IPS DF 6.9 (cell line): Measurements from ENCODE around the gene PEAR1.

ENCODE experiments used
- DNase-seq: peaks from one replicate; pipeline ENCODE4 v3.0.0-alpha.2; 2013; ENCODE audit warnings: low read depth, low spot score
- H3K27ac ChIP-seq: one replicate; pipeline ENCODE4 v1.5.1; 2013; ENCODE audit warnings: low read length, control low read depth
- H3K27me3 ChIP-seq: 2 replicates; pipeline ENCODE4 v1.6.1; 2013; ENCODE audit warnings: mild to moderate bottlenecking, low read length; ENCODE audit not compliant: control insufficient read depth, insufficient read depth
- H3K36me3 ChIP-seq: 2 replicates; pipeline ENCODE4 v1.6.1; 2013; ENCODE audit warnings: low read length; ENCODE audit not compliant: control insufficient read depth, insufficient read depth
- H3K4me1 ChIP-seq: 2 replicates; pipeline ENCODE4 v1.6.1; 2013; ENCODE audit warnings: low read length; ENCODE audit not compliant: control insufficient read depth, insufficient read depth
- H3K4me3 ChIP-seq: 2 replicates; pipeline ENCODE4 v1.5.1; 2013; ENCODE audit warnings: mild to moderate bottlenecking, low read length
- H3K9me3 ChIP-seq: 2 replicates; pipeline ENCODE4 v1.6.1; 2013; ENCODE audit warnings: low read length, inconsistent platforms; ENCODE audit not compliant: control insufficient read depth, insufficient read depth
- WGBS: extraction: QIAGEN DNeasy Blood & Tissue Kit; methylation state at CpG from one replicate; pipeline ENCODE4 v1.1.7; 2013; ENCODE audit warnings: mixed read lengths, missing lambda C conversion rate; ENCODE audit not compliant: insufficient read length, insufficient coverage; 5-methylcytosine and 5-hydroxymethylcytosine counted together

Gene PEAR1

GRCh38 chr1:156908541-156908940 is 15.0 kb downstream of the PEAR1 start:
- H3K9me3 ChIP-seq: no peaks in the 10 kb centered on the region
- peaks cover 3% of the 10 kb centered on the region for H3K4me1 ChIP-seq
- no peaks in the 10 kb centered on the region for H3K27me3 ChIP-seq
- no CpG with 5 or more reads among the region's 29 CpGs for WGBS
- DNase-seq: no peak
- no peak overlapping the region for H3K4me3 ChIP-seq
- no peaks in the 10 kb centered on the region for H3K36me3 ChIP-seq
- no peak overlapping the region for H3K27ac ChIP-seq

- Histone ChIP-seq H3K4me1 (peaks cover 5% of the 10 kb centered on the region), H3K9me3 (no peaks in the 10 kb centered on the region), H3K27me3 (no peaks in the 10 kb centered on the region), H3K4me3 (no peak overlapping the region), H3K36me3 (no peaks in the 10 kb centered on the region), H3K27ac (no peak overlapping the region)
- DNase-seq: no peak
- no CpG with 5 or more reads among the region's 10 CpGs for WGBS
Measured at GRCh38 chr1:156908955-156909354, 15.4 kb downstream of the PEAR1 start.

GRCh38 chr1:156909671-156910070 is 16.2 kb downstream of the PEAR1 start:
- Histone ChIP-seq H3K4me1 (peaks cover 5% of the 10 kb centered on the region), H3K27me3 (no peaks in the 10 kb centered on the region), H3K4me3 (no peak overlapping the region), H3K36me3 (no peaks in the 10 kb centered on the region), H3K27ac (no peak overlapping the region), H3K9me3 (no peaks in the 10 kb centered on the region)
- no CpG with 5 or more reads among the region's 5 CpGs for WGBS
- no peak for DNase-seq

- DNase-seq: no peak
- H3K9me3 ChIP-seq: no peaks in the 10 kb centered on the region
- peak overlapping the region; percentile 20; the same call in 1 of the 2 replicates for H3K4me3 ChIP-seq
- H3K27me3 ChIP-seq: no peaks in the 10 kb centered on the region
- H3K4me1 ChIP-seq: peaks cover 5% of the 10 kb centered on the region
- no CpG with 5 or more reads among the region's 18 CpGs for WGBS
- no peaks in the 10 kb centered on the region for H3K36me3 ChIP-seq
- no peak overlapping the region for H3K27ac ChIP-seq
Measured at GRCh38 chr1:156910309-156910782, 16.8 kb downstream of the PEAR1 start.

- H3K27me3 ChIP-seq: no peaks in the 10 kb centered on the region
- H3K9me3 ChIP-seq: no peaks in the 10 kb centered on the region
- no peak overlapping the region for H3K4me3 ChIP-seq
- H3K36me3 ChIP-seq: no peaks in the 10 kb centered on the region
- no peak overlapping the region for H3K27ac ChIP-seq
- no peak for DNase-seq
- no CpG with 5 or more reads among the region's 6 CpGs for WGBS
- peaks cover 5% of the 10 kb centered on the region for H3K4me1 ChIP-seq
Measured at GRCh38 chr1:156911577-156912298, 18.2 kb downstream of the PEAR1 start.

GRCh38 chr1:156912310-156912709 is 18.8 kb downstream of the PEAR1 start:
- H3K36me3 ChIP-seq: no peaks in the 10 kb centered on the region
- WGBS: no CpG with 5 or more reads among the region's 2 CpGs
- no peak overlapping the region for H3K27ac ChIP-seq
- no peak for DNase-seq
- H3K9me3 ChIP-seq: no peaks in the 10 kb centered on the region
- no peak overlapping the region for H3K4me3 ChIP-seq
- no peaks in the 10 kb centered on the region for H3K27me3 ChIP-seq
- H3K4me1 ChIP-seq: peaks cover 5% of the 10 kb centered on the region

GRCh38 chr1:156912861-156913808 is 19.6 kb downstream of the PEAR1 start:
- Histone ChIP-seq H3K4me3 (no peak overlapping the region), H3K9me3 (no peaks in the 10 kb centered on the region), H3K27ac (no peak overlapping the region), H3K36me3 (no peaks in the 10 kb centered on the region), H3K27me3 (no peaks in the 10 kb centered on the region), H3K4me1 (peaks cover 5% of the 10 kb centered on the region)
- WGBS: no CpG with 5 or more reads among the region's 24 CpGs
- DNase-seq: no peak

- Histone ChIP-seq H3K4me3 (no peak overlapping the region), H3K4me1 (peaks cover 5% of the 10 kb centered on the region), H3K36me3 (no peaks in the 10 kb centered on the region), H3K27ac (no peak overlapping the region), H3K27me3 (no peaks in the 10 kb centered on the region), H3K9me3 (no peaks in the 10 kb centered on the region)
- no CpG with 5 or more reads among the region's 13 CpGs for WGBS
- no peak for DNase-seq
Measured at GRCh38 chr1:156913809-156914387, 20.4 kb downstream of the PEAR1 start.

GRCh38 chr1:156914440-156914856 is 20.9 kb downstream of the PEAR1 start:
- H3K4me3 ChIP-seq: no peak overlapping the region
- H3K27ac ChIP-seq: no peak overlapping the region
- peaks cover 5% of the 10 kb centered on the region for H3K4me1 ChIP-seq
- no peaks in the 10 kb centered on the region for H3K36me3 ChIP-seq
- H3K9me3 ChIP-seq: no peaks in the 10 kb centered on the region
- WGBS: no CpG with 5 or more reads among the region's 9 CpGs
- H3K27me3 ChIP-seq: peaks cover 2% of the 10 kb centered on the region; the same call in 1 of the 2 replicates
- DNase-seq: no peak
